OCI-LY7 (cell line): ENCODE measurements around the gene ACRV1.

ENCODE experiments used
- EZH2phosphoT487 ChIP-seq: fragments of 200-600 bp; sonication (generic); IDR thresholded peaks from 2 replicates; pipeline ENCODE4 v1.6.1; 2018; ENCODE audit warnings: low read depth, borderline replicate concordance, mild to moderate bottlenecking, mixed run types, antibody characterized with exemption, low read length, moderate library complexity, mixed read lengths
- TF ChIP-seq, protein P1 (sequence below): fragments of 200-600 bp; sonication (generic); conservative IDR thresholded peaks from 2 replicates; pipeline ENCODE4 v1.5.1; 2014; ENCODE audit warnings: mild to moderate bottlenecking, antibody characterized with exemption, low read length, moderate library complexity, mixed read lengths

GRCh38 chr11:125625225-125625629 lies 55.4 kb downstream of the ACRV1 start:
- TF ChIP-seq, protein P1, sequence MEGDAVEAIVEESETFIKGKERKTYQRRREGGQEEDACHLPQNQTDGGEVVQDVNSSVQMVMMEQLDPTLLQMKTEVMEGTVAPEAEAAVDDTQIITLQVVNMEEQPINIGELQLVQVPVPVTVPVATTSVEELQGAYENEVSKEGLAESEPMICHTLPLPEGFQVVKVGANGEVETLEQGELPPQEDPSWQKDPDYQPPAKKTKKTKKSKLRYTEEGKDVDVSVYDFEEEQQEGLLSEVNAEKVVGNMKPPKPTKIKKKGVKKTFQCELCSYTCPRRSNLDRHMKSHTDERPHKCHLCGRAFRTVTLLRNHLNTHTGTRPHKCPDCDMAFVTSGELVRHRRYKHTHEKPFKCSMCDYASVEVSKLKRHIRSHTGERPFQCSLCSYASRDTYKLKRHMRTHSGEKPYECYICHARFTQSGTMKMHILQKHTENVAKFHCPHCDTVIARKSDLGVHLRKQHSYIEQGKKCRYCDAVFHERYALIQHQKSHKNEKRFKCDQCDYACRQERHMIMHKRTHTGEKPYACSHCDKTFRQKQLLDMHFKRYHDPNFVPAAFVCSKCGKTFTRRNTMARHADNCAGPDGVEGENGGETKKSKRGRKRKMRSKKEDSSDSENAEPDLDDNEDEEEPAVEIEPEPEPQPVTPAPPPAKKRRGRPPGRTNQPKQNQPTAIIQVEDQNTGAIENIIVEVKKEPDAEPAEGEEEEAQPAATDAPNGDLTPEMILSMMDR = no peak
- no peak for TF ChIP-seq EZH2phosphoT487
